ENCODE data around the gene CRYBA2. TPM values are rescaled to one million over a fixed set of nuclear protein-coding genes. Genes with fewer than 3 reads are reported as not detected.

CRYBA2 gene
- total RNA-seq, 1 experiment from 2014 or later = not detected

DNA sequence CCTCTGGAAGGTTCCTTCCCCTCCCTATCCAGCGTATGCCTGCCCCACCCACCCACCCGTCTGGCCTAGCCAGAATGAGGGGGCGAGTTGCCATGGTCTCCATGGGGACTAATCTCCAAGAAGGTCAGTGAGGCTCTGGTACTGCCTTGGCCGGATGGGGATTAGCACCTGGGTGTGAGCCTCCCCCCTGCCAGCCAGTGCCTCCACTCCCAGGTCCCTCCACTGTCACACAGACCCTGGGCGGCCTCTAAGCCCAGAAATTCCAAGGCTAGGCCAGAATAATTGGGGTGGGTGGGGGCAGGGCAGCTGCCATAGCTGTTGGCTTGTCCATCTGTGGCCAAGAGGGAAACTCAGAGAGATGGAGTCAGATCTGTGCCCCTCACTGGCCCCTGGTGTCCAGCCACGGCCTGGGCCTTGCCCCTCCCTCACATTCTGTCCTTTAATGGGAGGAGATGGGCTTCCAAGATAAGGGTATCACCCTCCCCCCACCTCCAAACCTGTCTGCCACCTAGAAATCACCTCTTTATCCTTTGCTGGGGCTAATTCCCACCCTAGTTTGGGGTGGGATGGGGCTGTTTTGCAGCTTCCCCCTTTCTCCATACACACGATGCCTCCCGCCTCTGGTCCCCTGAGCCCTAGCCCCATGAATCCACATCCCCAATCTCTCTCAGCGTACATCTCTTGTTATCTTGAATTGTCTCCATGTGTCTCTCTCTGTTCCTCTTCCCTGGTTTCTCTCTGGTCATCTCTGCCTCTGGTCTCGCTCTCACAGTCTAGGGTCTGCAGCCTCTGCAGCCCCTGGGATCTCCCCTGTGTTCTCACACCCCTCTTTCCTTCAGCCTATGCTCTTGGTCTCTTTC, 6.0 kb upstream of the CRYBA2 start:
- DNase-seq (ENCODE audit: low read depth) = no peak

DNA sequence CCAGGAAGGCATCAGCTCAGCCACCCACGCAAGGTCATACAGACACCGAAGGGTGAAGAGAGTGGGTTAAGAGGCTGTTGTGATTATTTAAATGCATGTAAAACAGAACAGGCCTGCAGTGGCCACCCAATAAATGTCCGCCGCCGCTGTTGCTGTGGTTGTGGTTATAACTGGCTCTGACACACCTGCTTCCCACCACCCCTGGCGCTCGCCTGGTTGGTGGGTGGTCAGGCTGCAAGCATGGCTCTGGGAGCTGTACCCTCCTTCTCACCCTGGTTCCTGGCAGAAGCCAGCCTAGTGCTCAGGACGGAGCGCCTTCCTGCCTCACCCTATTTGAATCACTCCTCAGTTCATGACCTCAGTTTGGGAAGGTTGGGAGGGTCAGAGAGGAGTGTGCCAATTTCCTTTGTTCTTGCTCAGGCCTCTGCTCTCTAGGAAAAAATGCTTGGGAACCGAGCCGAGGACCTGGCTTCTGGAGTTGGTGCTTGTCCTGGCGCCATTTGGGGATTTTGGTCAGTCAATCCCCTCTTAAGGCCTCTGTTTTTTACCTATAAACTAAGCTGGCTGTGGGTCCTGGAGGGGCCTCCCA, 5.3 kb upstream of the CRYBA2 start:
- no peak for DNase-seq (ENCODE audit: low read depth)

DNA sequence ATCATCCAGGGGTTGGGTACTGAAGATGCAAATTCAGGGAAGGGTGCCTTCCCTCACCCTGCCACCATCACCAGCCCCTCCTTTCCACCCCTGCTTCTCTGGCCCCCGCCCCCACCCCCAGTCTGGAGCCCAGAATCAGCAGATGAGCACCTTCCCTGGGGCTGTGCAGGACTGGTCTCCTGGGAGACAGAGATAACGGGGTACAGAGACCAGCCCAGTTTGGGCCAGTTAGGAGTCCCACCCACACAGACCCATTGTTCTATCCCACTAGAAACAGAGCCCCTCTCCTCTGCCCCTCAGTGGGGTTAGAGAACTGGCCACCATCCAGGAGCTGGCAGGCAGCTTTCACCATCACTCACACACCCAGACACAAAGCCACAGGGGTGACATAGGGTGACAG, 4.5 kb upstream of the CRYBA2 start:
- DNase-seq (ENCODE audit: low read depth) = no peak

DNA sequence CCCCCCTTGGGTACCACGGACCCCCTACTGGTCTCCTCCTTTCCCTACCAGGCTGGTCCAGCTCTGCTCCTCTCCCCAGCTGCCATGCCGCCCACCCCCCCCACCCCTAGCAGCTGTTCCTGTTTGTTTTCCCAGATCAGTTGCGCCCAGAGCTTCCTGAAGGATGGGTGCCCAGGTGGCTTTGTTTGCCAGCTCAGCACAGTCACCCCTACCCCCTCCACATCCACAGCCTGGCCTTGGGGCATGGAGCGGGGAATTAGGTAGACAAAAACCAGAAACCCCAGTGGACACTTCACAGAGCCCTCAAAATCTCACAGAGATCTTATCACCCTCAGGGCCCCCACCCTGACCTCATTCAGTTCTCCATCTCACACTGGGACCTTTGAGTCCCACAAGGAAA, 3.7 kb upstream of the CRYBA2 start:
- no peak for DNase-seq (ENCODE audit: low read depth)

DNA sequence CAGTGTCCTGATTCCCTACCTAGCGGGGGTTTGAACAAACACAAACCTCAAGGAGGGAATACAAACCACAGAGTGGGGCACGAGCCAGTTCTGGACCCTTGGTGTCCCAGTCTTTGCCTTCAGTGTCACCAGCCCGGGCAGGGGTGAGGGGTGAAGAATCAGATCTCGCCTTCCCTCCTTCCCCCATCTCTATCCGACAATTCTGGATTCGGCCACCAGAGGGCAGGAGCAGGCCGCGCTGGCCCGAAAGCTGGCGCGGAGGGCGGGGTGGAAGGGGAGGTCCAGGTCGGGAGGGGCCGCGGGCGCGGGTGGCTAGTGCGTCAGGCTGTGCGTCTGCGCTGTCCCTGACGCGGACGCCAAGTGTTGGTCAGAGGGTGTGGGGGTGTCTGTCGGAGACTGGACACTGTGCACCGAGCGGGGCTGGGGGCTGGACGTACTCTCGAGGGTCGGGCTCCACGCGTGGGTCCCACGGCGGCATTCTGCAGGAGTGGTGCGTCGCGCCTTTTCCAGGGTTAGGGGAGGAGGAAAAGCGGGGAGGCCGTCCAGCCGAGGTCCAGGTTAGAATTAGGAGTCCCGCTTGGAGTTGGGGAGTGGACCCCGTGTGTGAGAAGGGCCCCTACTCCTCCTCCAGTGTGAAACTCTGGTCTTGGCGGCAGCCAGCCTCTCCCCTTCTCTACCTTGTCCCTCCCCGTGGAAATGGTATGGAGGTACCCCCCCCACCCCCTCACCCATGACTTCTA, 2.9 kb upstream of the CRYBA2 start:
- peak; percentile 80 for DNase-seq (ENCODE audit: low read depth)

DNA sequence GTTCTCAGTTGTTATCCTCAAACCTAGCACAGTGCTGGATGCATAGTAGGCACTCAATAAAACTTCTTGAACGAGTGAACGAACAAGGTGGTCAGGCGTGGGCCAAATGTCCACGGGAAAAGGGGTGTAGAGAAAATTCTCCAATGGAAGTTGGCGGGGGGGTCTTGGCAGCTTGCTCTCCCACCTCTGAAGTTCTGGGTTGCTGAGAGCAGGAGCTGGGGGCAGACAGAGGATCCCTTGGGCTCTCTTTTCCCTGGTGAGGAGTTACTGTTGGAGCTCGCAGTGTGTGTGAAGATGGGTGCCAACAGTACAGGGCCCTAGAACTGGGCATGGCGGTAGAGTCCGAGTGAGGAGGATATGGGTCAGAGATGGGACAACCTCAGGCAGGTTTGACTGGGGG, 2.3 kb upstream of the CRYBA2 start:
- no peak for DNase-seq (ENCODE audit: low read depth)

DNA sequence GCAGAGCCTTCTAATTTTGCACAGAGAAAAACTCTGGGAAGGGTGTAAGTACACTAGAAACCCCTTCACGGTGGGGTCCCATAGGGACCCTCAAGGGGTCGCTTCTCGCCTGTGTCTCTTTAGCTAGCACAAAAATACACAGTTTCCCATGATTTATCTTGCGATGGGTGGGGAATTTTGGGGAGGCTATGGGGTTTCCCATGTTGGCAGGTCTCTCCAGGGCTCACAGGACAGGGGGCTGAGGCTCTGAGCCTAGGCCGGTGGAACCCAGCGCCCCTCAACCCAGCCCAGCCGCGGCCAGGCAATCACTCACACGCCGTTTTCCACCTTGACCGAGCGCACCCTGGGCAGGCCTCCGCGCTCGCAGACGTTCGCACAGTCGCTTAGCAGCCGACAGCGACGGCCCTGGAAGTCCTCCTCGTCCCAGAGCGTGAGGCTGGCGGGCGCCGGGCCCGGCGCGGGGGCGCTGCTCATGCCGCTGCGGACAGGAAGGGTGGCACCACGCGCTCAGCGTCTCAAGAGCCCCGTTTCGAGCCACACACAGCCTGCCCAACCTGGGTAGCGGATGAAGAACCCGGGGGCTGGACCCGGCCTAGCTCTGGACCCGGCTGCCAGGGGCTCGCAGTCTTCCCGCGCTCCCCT, 398 bp downstream of the CRYBA2 start:
- DNase-seq (ENCODE audit: low read depth) = peak; percentile 16

DNA sequence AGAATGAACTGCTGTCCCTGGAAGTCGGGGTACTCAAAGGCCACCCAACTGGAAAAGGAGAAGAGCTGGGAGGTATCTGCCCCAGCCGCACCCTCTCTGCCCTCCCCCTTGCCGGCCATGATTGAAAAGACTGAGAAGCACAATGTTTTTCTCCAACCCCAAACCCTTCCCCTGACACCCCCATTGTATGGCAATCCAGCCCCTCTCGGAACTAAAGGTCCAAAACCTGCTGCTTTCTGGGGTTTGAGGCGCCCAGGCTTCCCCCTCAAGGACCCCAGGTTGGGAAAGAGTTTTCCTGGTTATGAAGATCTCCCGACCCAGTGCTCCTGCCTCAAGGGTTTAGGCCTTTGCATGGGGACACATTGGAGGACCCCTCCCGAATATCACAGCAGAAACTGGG, 1.0 kb downstream of the CRYBA2 start:
- DNase-seq (ENCODE audit: low read depth) = no peak

DNA sequence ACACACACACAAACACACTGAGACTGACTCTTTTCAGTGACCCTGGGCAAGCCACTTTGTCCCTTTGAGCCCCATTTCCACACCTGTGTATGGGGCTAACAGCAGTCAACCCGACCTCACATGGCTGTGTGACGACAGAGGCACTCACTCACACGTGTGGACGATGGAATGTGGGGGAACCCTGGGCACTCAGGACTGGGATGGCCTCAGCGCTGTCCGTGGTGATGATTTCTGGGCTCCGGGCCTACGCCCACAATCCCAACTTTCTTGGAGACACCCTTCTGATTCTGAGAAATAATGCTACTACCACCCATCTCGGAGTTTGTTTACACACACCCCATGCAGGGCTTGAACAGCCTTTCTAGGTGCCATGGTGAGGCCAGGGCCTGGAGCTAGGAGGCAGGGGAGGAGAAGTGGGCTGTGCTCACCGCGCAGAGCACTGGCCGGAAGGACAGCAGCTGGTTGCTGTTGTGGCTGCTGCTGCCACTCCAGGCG, 1.5 kb downstream of the CRYBA2 start:
- peak; percentile 34 for DNase-seq (ENCODE audit: low read depth)

DNA sequence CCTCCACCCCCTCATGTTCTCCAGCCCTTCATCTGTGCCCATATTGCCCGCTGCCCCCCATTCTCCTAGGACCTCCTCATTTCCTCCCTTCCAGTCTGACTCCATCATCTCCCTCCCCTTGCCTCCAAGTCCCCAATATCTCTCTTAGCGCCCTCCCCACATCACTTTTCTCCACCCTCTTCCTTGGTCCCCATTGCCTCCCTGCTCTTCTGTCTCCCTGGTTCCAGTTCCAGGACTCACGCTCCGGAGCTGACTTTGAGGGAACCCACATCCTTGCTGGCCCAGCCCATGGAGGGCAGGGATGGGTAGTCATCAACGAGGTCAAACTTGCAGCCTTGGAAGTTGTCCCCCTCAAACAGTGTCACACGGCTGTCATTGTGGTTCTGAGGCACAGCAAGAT, 2.6 kb downstream of the CRYBA2 start:
- no peak for DNase-seq (ENCODE audit: low read depth)

DNA sequence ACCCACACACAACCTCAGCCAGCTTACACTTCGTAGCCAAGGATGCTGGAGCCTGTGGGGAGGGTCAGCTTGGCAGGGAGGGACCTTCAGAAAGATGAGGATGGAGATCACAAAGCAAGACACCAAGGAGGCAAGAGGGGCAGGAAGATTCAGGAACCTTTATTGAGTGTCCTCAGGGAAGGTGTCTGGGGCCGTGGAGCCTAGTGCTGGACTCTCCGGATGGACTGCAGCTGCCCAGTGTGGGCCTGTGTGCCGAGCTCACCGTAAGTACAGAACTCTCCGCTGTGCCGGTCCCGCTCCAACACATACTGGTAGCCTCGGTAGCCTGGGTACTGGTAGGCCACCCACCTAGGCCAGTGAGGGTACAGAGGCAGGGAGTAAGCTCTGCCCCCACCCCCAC, 3.2 kb downstream of the CRYBA2 start:
- DNase-seq (ENCODE audit: low read depth) = no peak

DNA sequence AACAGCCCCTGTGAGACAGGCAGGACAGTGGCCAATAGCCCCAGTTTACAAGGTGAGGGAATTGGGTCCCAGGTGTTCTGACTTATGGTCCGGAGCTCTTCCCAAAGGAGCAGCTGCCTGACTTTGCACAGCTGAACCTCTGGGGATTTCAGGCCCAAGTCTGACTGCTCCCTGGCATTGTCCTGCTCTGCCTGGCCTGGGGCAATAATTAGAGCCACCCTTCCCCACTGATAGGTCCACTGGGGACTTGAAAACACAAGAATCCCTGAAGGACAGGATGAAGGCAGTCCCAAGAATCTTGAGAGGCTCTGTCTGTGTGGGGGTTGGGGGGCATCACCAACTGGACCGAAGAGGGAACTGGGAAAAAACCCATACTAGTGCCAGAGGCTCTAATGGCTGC, 4.6 kb downstream of the CRYBA2 start:
- no peak for DNase-seq (ENCODE audit: low read depth)

DNA sequence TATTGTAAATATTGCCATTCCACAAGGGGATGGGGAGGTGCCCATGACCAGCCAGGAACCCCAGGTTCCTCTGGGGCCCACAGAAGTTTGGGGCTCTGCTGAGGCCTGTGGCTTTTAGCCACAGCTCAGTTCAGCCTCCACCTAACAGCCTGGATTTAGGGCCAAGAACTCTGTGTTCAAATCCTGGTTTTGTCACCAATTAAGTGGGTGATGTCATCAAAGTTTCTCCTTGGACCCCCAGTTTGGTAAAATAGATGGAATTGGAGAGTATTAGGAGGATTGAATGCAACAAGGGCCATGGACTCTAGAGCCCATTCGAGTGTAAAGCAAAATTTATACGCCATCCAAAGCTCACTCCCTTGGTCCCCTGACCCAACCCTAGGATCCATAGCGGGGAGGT, 5.1 kb downstream of the CRYBA2 start:
- DNase-seq (ENCODE audit: low read depth) = no peak

DNA sequence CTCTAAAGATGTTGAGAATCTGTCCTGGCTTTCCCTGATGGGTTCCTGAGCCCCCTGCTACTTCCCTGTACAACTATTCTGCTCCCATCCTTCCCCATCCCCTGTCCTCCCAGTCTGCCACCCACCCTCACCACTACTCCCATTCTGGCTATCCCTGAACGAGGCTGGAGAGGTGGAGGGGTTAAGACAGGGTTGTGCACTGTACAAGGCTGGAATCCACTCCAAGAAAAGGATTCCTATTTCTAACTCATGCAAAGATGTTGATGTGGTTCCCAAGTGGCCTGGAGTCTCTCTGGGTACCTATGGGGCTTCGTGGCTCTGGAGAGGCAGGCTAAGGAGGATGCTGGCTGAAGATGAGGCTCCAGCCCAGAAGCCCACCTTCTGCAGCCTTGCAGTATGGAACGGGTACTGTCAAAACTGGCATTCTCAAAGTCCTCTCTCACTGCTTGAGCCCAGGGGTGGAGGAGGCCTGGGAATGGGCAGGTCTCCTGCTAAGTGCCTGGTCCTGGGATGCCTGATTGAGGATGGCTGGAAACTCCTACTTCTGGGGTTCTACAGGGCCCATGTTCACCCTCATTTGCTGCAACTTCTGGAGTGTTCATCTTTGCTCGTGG, 7.0 kb downstream of the CRYBA2 start:
- no peak for DNase-seq (ENCODE audit: low read depth)

DNA sequence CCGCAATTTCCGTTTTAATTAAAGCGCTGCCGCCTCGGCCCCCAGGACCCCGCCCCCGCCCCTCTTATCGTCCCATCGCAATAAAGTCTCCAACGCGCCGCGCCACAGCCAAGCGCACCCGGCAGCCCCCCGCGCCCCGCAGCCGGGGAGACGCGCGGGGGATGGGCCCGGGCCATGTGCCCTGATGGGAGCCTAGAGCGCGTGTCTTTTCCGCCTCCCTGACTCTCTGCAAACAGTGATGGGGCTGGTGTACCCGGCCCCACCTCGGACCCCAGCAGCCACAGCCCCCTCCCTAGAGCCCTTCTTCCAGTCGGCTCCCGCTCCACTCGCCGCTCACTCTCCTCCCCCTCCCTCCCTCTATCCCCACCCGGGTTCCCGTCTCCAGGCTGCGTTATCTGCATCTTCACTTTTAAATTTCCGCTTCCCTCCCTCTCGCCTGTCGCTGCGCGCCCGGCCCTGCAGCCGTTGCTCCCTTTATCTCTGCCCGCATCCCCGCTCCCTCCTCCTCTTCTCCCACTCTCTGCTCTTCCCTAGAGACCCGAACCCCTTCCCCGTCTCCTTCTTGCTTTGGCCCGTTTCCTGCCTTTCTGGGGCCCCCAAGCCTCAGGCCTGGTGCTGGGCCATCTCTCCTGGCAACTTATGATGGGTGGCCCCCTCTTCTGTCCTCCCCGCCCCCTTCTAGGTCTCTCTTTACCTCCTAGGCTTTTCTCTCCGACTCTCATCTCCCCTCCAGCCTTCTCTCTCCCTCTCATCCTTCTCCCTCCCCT, 7.7 kb downstream of the CRYBA2 start:
- no peak for DNase-seq (ENCODE audit: low read depth)

DNA sequence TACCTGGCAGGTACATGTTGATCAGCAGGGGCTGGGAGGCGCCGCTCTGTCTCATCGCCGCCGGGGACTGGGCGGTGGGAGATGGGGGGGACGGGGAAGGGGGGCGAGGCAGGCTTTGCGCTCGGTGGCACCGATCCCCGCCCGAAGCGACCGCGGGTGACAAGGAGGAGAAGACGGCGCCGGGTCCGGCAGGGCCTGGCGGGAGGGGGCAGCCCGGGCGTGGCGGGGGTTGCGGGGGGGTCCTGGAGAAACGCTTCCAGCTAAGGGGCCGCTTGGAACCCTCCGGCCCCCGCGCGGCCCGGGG, 8.2 kb downstream of the CRYBA2 start, which contains the start of gene FEV:
Gene FEV (minus strand): TSS at position 164 of the 304 bp plus-strand sequence. CDS start 109 bp downstream, at position 55.
- DNase-seq (ENCODE audit: low read depth) = no peak

DNA sequence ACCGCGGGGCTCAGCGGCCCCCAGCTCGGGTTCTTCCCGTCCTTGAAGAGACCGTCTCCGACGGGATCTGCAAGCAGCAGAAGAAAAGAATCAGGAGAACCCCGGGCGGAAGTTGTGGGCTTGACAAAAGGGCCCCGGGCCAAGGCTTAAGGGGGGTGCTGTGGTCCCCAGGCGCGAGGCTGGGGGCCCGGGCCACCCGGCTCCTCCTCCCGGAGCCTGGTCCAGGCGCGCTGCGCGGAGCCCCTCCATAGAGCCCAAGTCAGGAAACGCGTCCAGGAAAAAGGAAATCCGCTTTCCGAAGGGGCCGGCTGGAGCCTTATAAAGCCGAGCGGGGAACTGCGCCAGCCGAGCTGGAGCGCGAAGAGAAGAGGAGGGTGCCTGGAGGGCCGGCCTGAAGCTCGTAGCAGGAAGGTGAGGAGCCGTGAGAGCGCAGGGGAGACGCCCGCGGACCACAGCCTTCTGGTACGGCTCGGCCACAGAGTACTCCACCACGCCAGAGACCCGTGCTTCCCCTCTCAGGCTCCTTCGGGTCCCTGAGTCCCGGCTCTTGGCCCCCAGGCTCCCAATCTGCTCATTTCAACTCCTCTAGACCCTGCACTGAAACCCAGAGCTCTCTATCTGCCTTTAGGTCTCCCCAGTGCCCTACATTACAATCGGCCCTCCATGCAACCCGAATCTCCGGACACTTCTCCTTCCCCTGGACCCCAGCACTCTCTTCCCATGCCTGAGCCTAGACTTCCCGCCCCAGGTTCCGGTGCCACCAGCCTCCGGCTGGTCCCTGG, 8.8 kb downstream of the CRYBA2 start:
- no peak for DNase-seq (ENCODE audit: low read depth)

DNA sequence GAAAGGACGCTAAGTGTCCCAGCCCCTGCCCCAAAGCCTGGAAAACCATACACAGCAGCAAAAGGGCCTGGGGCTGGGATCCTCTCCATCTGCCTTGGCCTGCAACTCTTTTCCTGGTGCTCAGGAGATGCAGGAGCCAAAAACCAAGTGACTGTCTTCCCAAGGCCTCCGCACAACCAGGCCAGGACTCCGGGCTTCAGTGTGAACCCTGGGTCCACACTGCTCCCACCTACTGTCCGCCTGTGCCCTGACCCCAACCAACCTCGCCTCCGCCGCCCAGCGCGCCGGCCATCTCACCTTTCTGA, 9.3 kb downstream of the CRYBA2 start:
- no peak for DNase-seq (ENCODE audit: low read depth)

DNA sequence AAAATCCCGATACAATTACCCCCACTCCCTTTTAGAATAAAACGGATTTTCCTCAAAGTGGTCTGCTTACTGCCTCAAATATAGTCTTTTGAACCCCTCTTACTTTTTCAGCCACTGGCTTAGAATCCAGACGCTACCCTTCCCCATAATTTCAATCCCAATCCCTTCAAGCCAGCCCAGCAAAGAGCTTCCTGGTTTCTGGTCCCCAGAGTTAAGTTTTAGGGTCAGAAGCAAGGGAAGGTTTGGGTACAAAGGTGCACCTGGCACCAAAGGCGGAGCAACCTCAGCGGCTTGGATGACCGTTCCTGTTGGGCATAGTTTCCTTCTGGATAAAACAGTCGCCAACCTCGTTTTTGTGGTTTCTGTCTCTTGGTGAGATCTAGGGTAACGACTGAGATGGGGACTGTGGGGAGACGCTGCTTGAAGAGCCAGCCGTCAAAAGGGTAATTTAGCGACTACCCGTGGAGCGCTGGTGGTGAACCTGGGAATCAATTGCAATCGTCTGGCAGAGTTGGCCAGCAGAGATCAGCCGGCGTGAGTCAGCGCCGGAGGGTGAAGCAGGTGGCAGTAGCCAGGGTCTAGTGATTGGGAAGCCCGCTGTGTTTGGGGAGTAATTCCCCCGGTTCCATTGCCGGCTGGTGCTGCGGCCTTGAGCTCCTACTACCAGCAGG, 9.8 kb downstream of the CRYBA2 start:
- no peak for DNase-seq (ENCODE audit: low read depth)

All from RPMI7951 (cell line).